Ishikawa (cell line): ENCODE measurements around the gene AGAP3.
A peak's percentile ranks its signal among the peaks of the same experiment; 100 is the strongest.

Experiments
- CEBPB ChIP-seq: IDR thresholded peaks from 2 replicates; pipeline ENCODE4 v1.6.1; 2012
- CREB1 ChIP-seq: IDR thresholded peaks from 2 replicates; pipeline ENCODE4 v1.6.1; 2012; ENCODE audit warnings: low read depth
- EGR1 ChIP-seq: IDR thresholded peaks from 2 replicates; pipeline ENCODE4 v1.6.1; 2012
- EP300 ChIP-seq: IDR thresholded peaks from 2 replicates; pipeline ENCODE4 v1.6.1; 2012; ENCODE audit warnings: borderline replicate concordance
- FOXM1 ChIP-seq: IDR thresholded peaks from 2 replicates; pipeline ENCODE4 v1.6.1; 2012; ENCODE audit warnings: low read depth, borderline replicate concordance
- MAX ChIP-seq: IDR thresholded peaks from 2 replicates; pipeline ENCODE4 v1.6.1; 2012
- NFIC ChIP-seq: IDR thresholded peaks from 2 replicates; pipeline ENCODE4 v1.6.1; 2012
- RAD21 ChIP-seq: IDR thresholded peaks from 2 replicates; pipeline ENCODE4 v1.6.1; 2012; ENCODE audit warnings: low read depth
- REST ChIP-seq: IDR thresholded peaks from 2 replicates; pipeline ENCODE4 v1.6.1; 2012; ENCODE audit warnings: low read depth, mild to moderate bottlenecking
- TAF1 ChIP-seq: IDR thresholded peaks from 2 replicates; pipeline ENCODE4 v1.6.1; 2012; ENCODE audit warnings: low read depth, mild to moderate bottlenecking
- TCF12 ChIP-seq: IDR thresholded peaks from 2 replicates; pipeline ENCODE4 v1.6.1; 2012; ENCODE audit warnings: low read depth
- TEAD4 ChIP-seq: IDR thresholded peaks from 2 replicates; pipeline ENCODE4 v1.6.1; 2012
- YY1 ChIP-seq: IDR thresholded peaks from 2 replicates; pipeline ENCODE4 v1.6.1; 2012; ENCODE audit warnings: low read depth
- ZBTB7A ChIP-seq: IDR thresholded peaks from 2 replicates; pipeline ENCODE4 v1.6.1; 2012; ENCODE audit warnings: low read depth
- TF ChIP-seq, protein P1 (sequence below): IDR thresholded peaks from 2 replicates; pipeline ENCODE4 v1.6.1; 2012

Gene AGAP3

GRCh38 chr7:151085691-151086620 lies at the start of gene AGAP3:
TSS of gene AGAP3 (plus strand) at chr7:151086475. CDS start at chr7:151086742, 267 bp downstream.
- TF ChIP-seq EGR1 (peak; percentile 66), EP300 (no peak; the same call in 1 of the 2 replicates), ZBTB7A (peak; percentile 79; the same call in 1 of the 2 replicates), CREB1 (no peak), YY1 (peak; percentile 41; the same call in 1 of the 2 replicates), NFIC (no peak), MAX (peak; percentile 75), REST (no peak), TCF12 (no peak), RAD21 (no peak), TAF1 (peak; percentile 59), FOXM1 (no peak), CEBPB (no peak), TEAD4 (no peak)
- TF ChIP-seq, protein P1, sequence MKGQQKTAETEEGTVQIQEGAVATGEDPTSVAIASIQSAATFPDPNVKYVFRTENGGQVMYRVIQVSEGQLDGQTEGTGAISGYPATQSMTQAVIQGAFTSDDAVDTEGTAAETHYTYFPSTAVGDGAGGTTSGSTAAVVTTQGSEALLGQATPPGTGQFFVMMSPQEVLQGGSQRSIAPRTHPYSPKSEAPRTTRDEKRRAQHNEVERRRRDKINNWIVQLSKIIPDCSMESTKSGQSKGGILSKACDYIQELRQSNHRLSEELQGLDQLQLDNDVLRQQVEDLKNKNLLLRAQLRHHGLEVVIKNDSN: peak; percentile 76

DNA sequence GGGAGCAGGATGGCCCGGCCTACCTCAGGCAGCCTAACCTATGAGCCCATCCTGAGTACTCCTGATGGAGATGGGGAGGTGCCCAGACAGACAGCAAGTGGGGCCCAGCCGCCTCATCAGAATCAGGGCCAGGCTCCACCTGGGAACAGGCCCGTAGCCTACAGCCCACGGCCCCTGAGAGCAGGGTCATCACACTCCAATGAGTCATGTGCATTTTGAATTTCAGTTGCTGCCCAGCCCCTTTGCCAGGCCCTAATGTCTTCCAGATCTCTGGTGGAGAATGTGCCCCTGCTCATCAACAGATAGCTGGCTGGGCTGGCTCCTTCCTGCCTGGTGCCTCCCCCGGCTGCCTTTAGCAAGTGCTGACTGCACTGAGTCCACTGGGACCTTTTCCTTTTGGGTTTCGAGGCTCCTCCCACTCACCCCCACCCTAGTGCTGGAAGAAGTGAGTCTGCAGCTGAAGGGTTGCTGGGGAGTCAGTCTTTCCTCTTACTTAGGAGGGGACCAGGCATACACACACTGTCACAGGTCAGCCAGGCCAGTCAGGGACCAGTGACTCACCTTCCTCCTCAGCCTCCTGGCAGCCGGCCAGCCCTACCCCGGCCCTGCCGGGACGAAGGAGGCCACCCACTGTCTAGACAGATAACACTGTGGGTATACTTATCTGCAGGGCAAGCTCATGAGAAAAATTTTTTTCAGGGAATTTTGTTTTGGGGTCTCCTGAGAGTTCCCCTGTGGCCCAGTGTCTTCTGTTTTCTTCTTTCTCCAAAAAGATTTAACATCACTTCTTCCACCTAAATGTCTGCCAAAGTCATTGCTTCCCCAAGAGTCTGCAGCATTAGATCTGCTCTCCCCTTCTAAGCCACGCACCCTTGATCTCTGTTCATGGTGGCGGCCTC lies 47.1 kb upstream of the AGAP3 start:
- TF ChIP-seq NFIC (peak; percentile 80), TCF12 (no peak)

DNA sequence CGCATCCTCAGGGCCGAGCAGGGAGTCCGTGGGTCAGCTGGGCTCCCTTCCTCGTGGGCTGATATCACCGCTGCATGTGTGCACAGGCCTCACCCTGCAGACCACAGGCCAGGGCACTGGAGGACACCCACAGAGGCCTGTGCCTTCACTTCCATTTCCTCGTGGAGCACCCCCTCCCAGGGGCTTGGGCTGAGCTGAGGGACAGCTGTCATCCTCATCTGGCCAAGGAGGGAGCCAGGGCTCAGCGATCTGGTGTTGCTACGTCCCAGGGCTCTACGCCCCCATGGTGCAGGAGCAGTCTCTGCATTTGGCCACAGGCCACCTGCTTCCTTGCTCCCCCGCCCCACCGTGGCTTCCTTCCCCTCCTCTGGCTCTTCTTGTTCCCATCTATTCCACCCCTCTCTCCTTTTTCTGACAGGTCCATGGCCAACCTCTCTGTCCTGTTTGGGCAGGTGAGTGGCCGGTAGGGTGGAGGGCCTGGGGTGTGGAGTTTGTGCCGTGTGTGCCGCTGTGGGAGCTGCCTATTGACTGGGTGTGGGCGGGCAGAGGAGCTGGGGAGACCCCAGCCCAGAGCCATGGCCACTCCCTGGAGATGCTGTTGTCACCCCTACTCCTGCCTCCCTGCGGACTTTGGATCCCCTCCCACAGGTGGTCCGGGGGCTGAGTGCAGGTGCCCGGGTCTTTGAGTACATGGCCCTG lies 46.3 kb upstream of the AGAP3 start:
- TF ChIP-seq EP300: no peak
- TF ChIP-seq CEBPB: no peak
- TF ChIP-seq TAF1: no peak
- no peak for TF ChIP-seq FOXM1
- no peak for TF ChIP-seq REST
- TF ChIP-seq, protein P1: no peak
- no peak for TF ChIP-seq TEAD4
- no peak for TF ChIP-seq EGR1
- no peak for TF ChIP-seq NFIC
- no peak for TF ChIP-seq CREB1
- no peak for TF ChIP-seq RAD21

GRCh38 chr7:151040616-151041375 lies 45.5 kb upstream of the AGAP3 start:
- TF ChIP-seq RAD21 (no peak), YY1 (no peak), EP300 (no peak), ZBTB7A (no peak), EGR1 (no peak), REST (no peak), MAX (no peak), CREB1 (no peak), NFIC (no peak), TCF12 (no peak), CEBPB (no peak), TEAD4 (no peak), TAF1 (no peak), FOXM1 (no peak)
- TF ChIP-seq, protein P1: no peak
